IMR-90 (cell line): ENCODE measurements around the gene DGKH. TPM values are rescaled to one million over a fixed set of nuclear protein-coding genes. Genes with fewer than 3 reads are reported as not detected.

Experiments used
- ATAC-seq: fragments of 200-7000 bp; cut with Tn5 transposase; 2 replicates; pipeline ENCODE4 v1.9.1; 2020; ENCODE audit warnings: low read depth, mild to moderate bottlenecking, moderate library complexity
- BruUV-seq: library from RNA; stranded (reverse); fragments of 400-500 nt; replicated peaks from 2 replicates; lab custom pipeline; 2021; lab: Mats Ljungman, UMichigan
- CTCF ChIA-PET: fragments of 300-600 bp; formaldehyde crosslinking; extraction: SDS; loops from one replicate; lab custom pipeline; 2021; ENCODE audit warnings: antibody characterized with exemption; lab: Yijun Ruan, JAX
- POLR2A ChIA-PET: fragments of 300-600 bp; sonication (Branson Sonifier 250); formaldehyde crosslinking; loops from one replicate; lab custom pipeline; 2022; ENCODE audit warnings: antibody characterized with exemption; ENCODE audit not compliant: unreplicated experiment; lab: Charles Lee
- DNase-seq: peaks from one replicate; pipeline ENCODE4 v3.0.0; 2013
- H2AFZ ChIP-seq: replicated peaks from 2 replicates; pipeline ENCODE3; 2013; ENCODE audit warnings: low read length, mild to moderate bottlenecking; ENCODE audit not compliant: poor library complexity
- H2AK5ac ChIP-seq: 2 replicates; pipeline ENCODE4 v1.6.1; 2013; ENCODE audit warnings: low read depth, low read length, inconsistent platforms
- H2AK9ac ChIP-seq: replicated peaks from 2 replicates; pipeline ENCODE3; 2013; ENCODE audit warnings: mild to moderate bottlenecking, low read depth, low read length, moderate library complexity; ENCODE audit not compliant: poor library complexity
- H2BK120ac ChIP-seq: 2 replicates; pipeline ENCODE4 v1.6.1; 2013; ENCODE audit warnings: low read depth, low read length, inconsistent platforms
- H2BK15ac ChIP-seq: 3 replicates; pipeline ENCODE4 v1.6.1; 2013; ENCODE audit warnings: low read depth, low read length, inconsistent platforms
- H2BK20ac ChIP-seq: 2 replicates; pipeline ENCODE4 v1.6.1; 2013; ENCODE audit warnings: low read depth, mild to moderate bottlenecking, inconsistent platforms, low read length, moderate library complexity
- H2BK5ac ChIP-seq: 2 replicates; pipeline ENCODE4 v1.6.1; 2013; ENCODE audit warnings: mild to moderate bottlenecking, low read depth, low read length, inconsistent platforms; ENCODE audit not compliant: poor library complexity, severe bottlenecking
- H3K14ac ChIP-seq: replicated peaks from 2 replicates; pipeline ENCODE4 v1.6.1; 2013; ENCODE audit warnings: low read depth, low read length, inconsistent platforms
- H3K18ac ChIP-seq: 2 replicates; pipeline ENCODE4 v1.6.1; 2013; ENCODE audit warnings: low read depth, low read length, control low read depth
- H3K23ac ChIP-seq: 2 replicates; pipeline ENCODE4 v1.6.1; 2013; ENCODE audit warnings: low read depth, low read length, inconsistent platforms
- H3K27ac ChIP-seq: 2 replicates; pipeline ENCODE4 v1.5.1; 2013; ENCODE audit warnings: mild to moderate bottlenecking, control low read depth, low read length; ENCODE audit not compliant: insufficient read depth
- H3K27me3 ChIP-seq: 2 replicates; pipeline ENCODE4 v1.6.1; 2013; ENCODE audit warnings: low read length; ENCODE audit not compliant: control insufficient read depth, insufficient read depth
- H3K36me3 ChIP-seq: 2 replicates; pipeline ENCODE4 v1.6.1; 2013; ENCODE audit warnings: low read length, mixed read lengths; ENCODE audit not compliant: control insufficient read depth, insufficient read depth
- H3K4ac ChIP-seq: 2 replicates; pipeline ENCODE4 v1.6.1; 2013; ENCODE audit warnings: low read depth, low read length, inconsistent platforms
- H3K4me1 ChIP-seq: 2 replicates; pipeline ENCODE4 v1.6.1; 2013; ENCODE audit warnings: low read length, mixed read lengths; ENCODE audit not compliant: control insufficient read depth, insufficient read depth
- H3K4me2 ChIP-seq: 2 replicates; pipeline ENCODE4 v1.6.1; 2013; ENCODE audit warnings: low read depth, mild to moderate bottlenecking, control low read depth, low read length, moderate library complexity
- H3K4me3 ChIP-seq: 2 replicates; pipeline ENCODE4 v1.5.1; 2013; ENCODE audit warnings: low read depth, mild to moderate bottlenecking, control low read depth, low read length, moderate library complexity; ENCODE audit not compliant: insufficient read depth
- H3K56ac ChIP-seq: 2 replicates; pipeline ENCODE4 v1.6.1; 2013; ENCODE audit warnings: low read length, inconsistent platforms; ENCODE audit not compliant: insufficient read depth; ENCODE audit errors: extremely low read depth
- H3K79me1 ChIP-seq, 2 experiments: 2 replicates each; pipeline ENCODE4 v1.6.1; 2013; ENCODE audit warnings: low read length in 2 of 2, inconsistent platforms in 1 of 2, low read depth in 1 of 2
- H3K9ac ChIP-seq: 2 replicates; pipeline ENCODE4 v1.6.1; 2013; ENCODE audit warnings: low read depth, low read length, control low read depth
- H3K9me1 ChIP-seq: 2 replicates; pipeline ENCODE4 v1.6.1; 2013; ENCODE audit warnings: low read length, inconsistent platforms; ENCODE audit not compliant: insufficient read depth
- H3K9me3 ChIP-seq: 2 replicates; pipeline ENCODE4 v1.6.1; 2013; ENCODE audit warnings: low read length; ENCODE audit not compliant: control insufficient read depth, insufficient read depth
- H4K20me1 ChIP-seq: 2 replicates; pipeline ENCODE4 v1.6.1; 2013; ENCODE audit warnings: low read length, inconsistent platforms; ENCODE audit not compliant: insufficient read depth
- H4K5ac ChIP-seq: 2 replicates; pipeline ENCODE4 v1.6.1; 2013; ENCODE audit warnings: mild to moderate bottlenecking, low read depth, low read length, control low read depth
- H4K8ac ChIP-seq, 2 experiments: 2 replicates each; pipeline ENCODE4 v1.6.1; 2013; ENCODE audit warnings: low read depth in 2 of 2, low read length in 2 of 2, control low read depth in 1 of 2, inconsistent platforms in 1 of 2
- H4K91ac ChIP-seq: 2 replicates; pipeline ENCODE4 v1.6.1; 2013; ENCODE audit warnings: low read depth, low read length, inconsistent platforms; ENCODE audit not compliant: insufficient read depth
- BHLHE40 ChIP-seq: fragments of 150-350 bp; IDR thresholded peaks from 2 replicates; pipeline ENCODE4 v1.6.1; 2016; ENCODE audit warnings: mild to moderate bottlenecking, low read depth, low read length
- CEBPB ChIP-seq: IDR thresholded peaks from 2 replicates; pipeline ENCODE4 v1.6.1; 2012; ENCODE audit warnings: low read depth, low read length, improper control_type of control experiment
- CHD1 ChIP-seq: IDR thresholded peaks from 2 replicates; pipeline ENCODE4 v1.6.1; 2012; ENCODE audit warnings: low read depth, low read length, improper control_type of control experiment
- CTCF ChIP-seq: conservative IDR thresholded peaks from 2 replicates; pipeline ENCODE4 v1.5.1; 2012; ENCODE audit warnings: mild to moderate bottlenecking, low read depth, low read length, improper control_type of control experiment
- ELK1 ChIP-seq: fragments of 150-350 bp; IDR thresholded peaks from 2 replicates; pipeline ENCODE4 v1.6.1; 2016; ENCODE audit warnings: low read depth, mild to moderate bottlenecking, low read length, moderate library complexity, borderline replicate concordance
- FOS ChIP-seq: fragments of 150-350 bp; IDR thresholded peaks from 2 replicates; pipeline ENCODE4 v1.6.1; 2016; ENCODE audit warnings: low read depth, low read length
- MAFK ChIP-seq: IDR thresholded peaks from 2 replicates; pipeline ENCODE4 v1.6.1; 2012; ENCODE audit warnings: low read depth, low read length, improper control_type of control experiment
- MAZ ChIP-seq: IDR thresholded peaks from 2 replicates; pipeline ENCODE4 v1.6.1; 2012; ENCODE audit warnings: low read depth, mild to moderate bottlenecking, low read length, improper control_type of control experiment, moderate library complexity, borderline replicate concordance
- MXI1 ChIP-seq: IDR thresholded peaks from 2 replicates; pipeline ENCODE4 v1.6.1; 2012; ENCODE audit warnings: low read depth, mild to moderate bottlenecking, low read length, moderate library complexity, borderline replicate concordance
- NFE2L2 ChIP-seq: fragments of 150-350 bp; IDR thresholded peaks from 2 replicates; pipeline ENCODE4 v1.6.1; 2016; ENCODE audit warnings: low read depth, mild to moderate bottlenecking, low read length
- POLR2A ChIP-seq: IDR thresholded peaks from 2 replicates; pipeline ENCODE4 v1.6.1; 2012; ENCODE audit warnings: mild to moderate bottlenecking, low read depth, low read length
- RAD21 ChIP-seq: IDR thresholded peaks from 2 replicates; pipeline ENCODE4 v1.6.1; 2012; ENCODE audit warnings: low read length, improper control_type of control experiment
- RCOR1 ChIP-seq: IDR thresholded peaks from 2 replicates; pipeline ENCODE4 v1.6.1; 2012; ENCODE audit warnings: mild to moderate bottlenecking, low read length, improper control_type of control experiment; ENCODE audit not compliant: insufficient replicate concordance
- RFX5 ChIP-seq: IDR thresholded peaks from 2 replicates; pipeline ENCODE4 v1.8.0; 2012; ENCODE audit warnings: low read depth, mild to moderate bottlenecking, low read length, moderate library complexity
- SMC3 ChIP-seq: fragments of 150-350 bp; IDR thresholded peaks from 2 replicates; pipeline ENCODE4 v1.6.1; 2016; ENCODE audit warnings: low read depth, mild to moderate bottlenecking, antibody characterized with exemption, low read length, moderate library complexity
- USF2 ChIP-seq: fragments of 150-350 bp; IDR thresholded peaks from 2 replicates; pipeline ENCODE4 v1.6.1; 2017; ENCODE audit warnings: mild to moderate bottlenecking, antibody characterized with exemption, low read length, low read depth
- WGBS, 2 experiments: methylation state at CpG; one replicate each; pipeline versions ENCODE4 v1.1.5 to v1.1.7; 2013; ENCODE audit warnings: missing lambda C conversion rate in 2 of 2; ENCODE audit not compliant: insufficient read length in 1 of 2; ENCODE audit errors: extremely low coverage in 2 of 2; 5-methylcytosine and 5-hydroxymethylcytosine counted together
- dilution Hi-C: fragments of 300-500 bp; cut with HindIII; formaldehyde crosslinking; loops from one replicate; pipeline ENCODE4 v1.14.3; 2018; ENCODE audit warnings: low sequenced_read_pairs; ENCODE audit not compliant: unreplicated experiment
- in situ Hi-C: fragments of 300-500 bp; cut with MboI; formaldehyde crosslinking; loops from 3 replicates; pipeline ENCODE4 v1.14.3; 2019; ENCODE audit warnings: low sequenced_read_pairs, inconsistent platforms, mixed read lengths
- intact Hi-C: fragments of 100-400 bp; cut with micrococcal nuclease; formaldehyde crosslinking; loops from 2 replicates; pipeline ENCODE4 v1.10.0; 2022
- polyA plus RNA-seq, 3 experiments: library from polyadenylated mRNA; depleted of rRNA; stranded (reverse); fragments of >200 nt; gene quantifications; 2 replicates each; pipeline ENCODE4 v1.2.3, GENCODE V29; 2012; ENCODE audit warnings: low replicate concordance in 1 of 3
- total RNA-seq: library from RNA; depleted of rRNA; stranded (reverse); fragments of >200 nt; gene quantifications from 2 replicates; pipeline ENCODE4 v1.2.3, GENCODE V29; 2012

The DGKH gene
- total and polyA plus RNA-seq, 2 of the 4 experiments (the other 2 are of a cell fraction) = 2.0 to 13.4 TPM

- CTCF ChIA-PET = no interaction called here
Observed at GRCh38 chr13:42123600-42123999, 75.2 kb downstream of the DGKH start.

More at GRCh38 chr13:42123600-42123999, 75.2 kb downstream of the DGKH start:
- no peak overlapping the region for H2BK120ac ChIP-seq
- H3K56ac ChIP-seq = no peak overlapping the region
- no peak overlapping the region for H4K5ac ChIP-seq
- no peaks in the 10 kb centered on the region for H3K27me3 ChIP-seq
- no peak overlapping the region for H3K4me2 ChIP-seq
- H2AK9ac ChIP-seq = no peak overlapping the region
- no peak overlapping the region for H3K14ac ChIP-seq
- no peaks in the 10 kb centered on the region for H3K9me3 ChIP-seq
- H2BK20ac ChIP-seq = no peak overlapping the region
- no peak overlapping the region for H3K9ac ChIP-seq
- H3K4ac ChIP-seq = no peak overlapping the region
- no peak overlapping the region for H2AFZ ChIP-seq
- no peaks in the 10 kb centered on the region for H3K36me3 ChIP-seq
- no peaks in the 10 kb centered on the region for H4K20me1 ChIP-seq
- peaks cover 2% of the 10 kb centered on the region; the same call in 1 of the 2 replicates for H3K4me1 ChIP-seq
- BruUV-seq = no TSS peak
- POLR2A ChIA-PET = no interaction called here
- no CpG with 5 or more reads among the region's 2 CpGs for WGBS, 2 experiments
- H4K91ac ChIP-seq = no peak overlapping the region
- TF ChIP-seq CEBPB = no peak
- TF ChIP-seq SMC3 = no peak
- no peak for TF ChIP-seq MAFK
- TF ChIP-seq MXI1 = no peak
- TF ChIP-seq RAD21 = no peak
- no peak for TF ChIP-seq ELK1
- TF ChIP-seq RFX5 = no peak
- TF ChIP-seq FOS = no peak
- no peak for TF ChIP-seq USF2
- TF ChIP-seq RCOR1 = no peak
- no peak for TF ChIP-seq POLR2A
- no peak for TF ChIP-seq CHD1
- no peak for TF ChIP-seq NFE2L2
- TF ChIP-seq BHLHE40 = no peak
- TF ChIP-seq MAZ = no peak
- no peak for TF ChIP-seq CTCF
- no peak overlapping the region for H2AK5ac ChIP-seq
- ATAC-seq (no peak), DNase-seq (no peak)
- H2BK15ac ChIP-seq = no peak overlapping the region
- no peak overlapping the region for H4K8ac ChIP-seq
- no peak overlapping the region for H3K23ac ChIP-seq
- in situ Hi-C loops = no loop called here
- intact Hi-C loops = no loop called here
- dilution Hi-C loops = no loop called here
- H3K18ac ChIP-seq = no peak overlapping the region
- H2BK5ac ChIP-seq = no peak overlapping the region
- no peak overlapping the region for H3K4me3 ChIP-seq
- peaks cover 20 to 29% of the 10 kb centered on the region in 2 experiments for H3K79me1 ChIP-seq
- no peak overlapping the region for H3K27ac ChIP-seq
- peaks cover 9% of the 10 kb centered on the region; the same call in 1 of the 2 replicates for H3K9me1 ChIP-seq
